ENCODE data around the gene ATF6. TPM values are rescaled to one million over a fixed set of nuclear protein-coding genes. Genes with fewer than 3 reads are reported as not detected.

ATF6 gene
- total RNA-seq, 2 donors from 2014 or later: 14.4 to 19.8 TPM

DNA sequence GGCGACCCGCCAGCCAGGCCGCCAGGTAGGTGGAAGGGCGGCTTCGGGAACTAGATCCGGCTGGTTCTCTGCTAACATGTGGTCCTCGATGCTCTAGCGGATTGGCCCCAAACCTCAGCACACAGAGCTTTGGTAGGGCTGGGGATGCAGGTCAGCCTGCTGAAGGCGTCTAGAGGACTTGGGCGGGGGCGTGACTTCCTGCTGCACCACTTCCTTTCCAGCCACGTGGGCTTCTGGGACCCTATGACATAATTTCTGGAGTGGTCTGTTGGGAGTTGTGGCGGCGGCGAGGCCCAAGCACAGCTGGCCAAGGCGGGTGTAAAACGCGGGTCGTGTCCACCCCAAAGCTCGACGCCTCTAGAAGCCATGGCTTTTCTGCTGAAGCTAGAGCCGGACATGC is 124.5 kb downstream of the ATF6 start:
- H3K36me3 ChIP-seq (ENCODE audit: control insufficient read depth, insufficient read depth, low read length): no peaks in the 10 kb centered on the region
- no peaks in the 10 kb centered on the region for H3K9me3 ChIP-seq (ENCODE audit: control insufficient read depth, low read length)
- H3K36me3 Mint-ChIP-seq (ENCODE audit: low read depth): peaks cover 16% of the 10 kb centered on the region
- TF ChIP-seq, protein P1, sequence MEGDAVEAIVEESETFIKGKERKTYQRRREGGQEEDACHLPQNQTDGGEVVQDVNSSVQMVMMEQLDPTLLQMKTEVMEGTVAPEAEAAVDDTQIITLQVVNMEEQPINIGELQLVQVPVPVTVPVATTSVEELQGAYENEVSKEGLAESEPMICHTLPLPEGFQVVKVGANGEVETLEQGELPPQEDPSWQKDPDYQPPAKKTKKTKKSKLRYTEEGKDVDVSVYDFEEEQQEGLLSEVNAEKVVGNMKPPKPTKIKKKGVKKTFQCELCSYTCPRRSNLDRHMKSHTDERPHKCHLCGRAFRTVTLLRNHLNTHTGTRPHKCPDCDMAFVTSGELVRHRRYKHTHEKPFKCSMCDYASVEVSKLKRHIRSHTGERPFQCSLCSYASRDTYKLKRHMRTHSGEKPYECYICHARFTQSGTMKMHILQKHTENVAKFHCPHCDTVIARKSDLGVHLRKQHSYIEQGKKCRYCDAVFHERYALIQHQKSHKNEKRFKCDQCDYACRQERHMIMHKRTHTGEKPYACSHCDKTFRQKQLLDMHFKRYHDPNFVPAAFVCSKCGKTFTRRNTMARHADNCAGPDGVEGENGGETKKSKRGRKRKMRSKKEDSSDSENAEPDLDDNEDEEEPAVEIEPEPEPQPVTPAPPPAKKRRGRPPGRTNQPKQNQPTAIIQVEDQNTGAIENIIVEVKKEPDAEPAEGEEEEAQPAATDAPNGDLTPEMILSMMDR (conservative IDR thresholded peaks at IDR 0.05): no peak
- peak; percentile 48 for DNase-seq
- no peak overlapping the region for H3K4me3 Mint-ChIP-seq
- no peaks in the 10 kb centered on the region for H3K9me3 Mint-ChIP-seq
- H3K9ac ChIP-seq (ENCODE audit: extremely low read depth, low read length, poor library complexity, severe bottlenecking): no peak overlapping the region
- 96 to 100% methylated on average over 11 to 22 of the region's 22 CpGs for whole genome bisulfite sequencing, 2 experiments (ENCODE audit: insufficient coverage in 1 of 2, insufficient read length in 1 of 2)
- H3K4me3 ChIP-seq (ENCODE audit: low read length): no peak overlapping the region
- no peak overlapping the region for H3K27ac ChIP-seq (ENCODE audit: low read depth, low read length)
- no peaks in the 10 kb centered on the region for H3K27me3 ChIP-seq (ENCODE audit: control insufficient read depth, insufficient read depth, low read length, poor library complexity, severe bottlenecking)
- H3K4me1 Mint-ChIP-seq: no peaks in the 10 kb centered on the region
- no peak overlapping the region for H3K27ac Mint-ChIP-seq
- no peaks in the 10 kb centered on the region for H3K4me1 ChIP-seq (ENCODE audit: control insufficient read depth, insufficient read depth, low read length)
- no peaks in the 10 kb centered on the region for H3K27me3 Mint-ChIP-seq (ENCODE audit: insufficient read depth)

DNA sequence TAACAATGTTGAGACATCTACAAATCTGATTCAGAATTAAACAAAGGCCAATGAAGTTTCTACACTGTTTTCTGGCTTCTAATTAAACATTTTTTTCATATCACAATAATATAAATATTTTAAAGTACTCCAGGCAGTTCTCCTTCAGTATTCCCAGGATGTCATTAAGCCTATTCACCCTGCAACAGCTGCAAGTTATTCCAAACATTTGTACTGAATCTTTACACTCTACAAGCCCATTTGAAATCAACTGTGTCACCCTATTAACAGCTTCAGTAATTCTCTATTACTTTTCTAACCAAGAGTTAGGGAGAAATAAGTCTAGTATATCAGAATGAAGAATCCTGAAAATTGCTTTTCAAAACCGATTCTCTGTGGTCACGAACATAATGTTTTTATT is 133.0 kb downstream of the ATF6 start:
- no peak overlapping the region for H3K27ac Mint-ChIP-seq
- Histone ChIP-seq H3K4me1 (ENCODE audit: control insufficient read depth, insufficient read depth, low read length) (no peaks in the 10 kb centered on the region), H3K9ac (ENCODE audit: extremely low read depth, low read length, poor library complexity, severe bottlenecking) (no peak overlapping the region), H3K27me3 (ENCODE audit: control insufficient read depth, insufficient read depth, low read length, poor library complexity, severe bottlenecking) (no peaks in the 10 kb centered on the region), H3K27ac (ENCODE audit: low read depth, low read length) (no peak overlapping the region), H3K4me3 (ENCODE audit: low read length) (no peak overlapping the region), H3K9me3 (ENCODE audit: control insufficient read depth, low read length) (no peaks in the 10 kb centered on the region), H3K36me3 (ENCODE audit: control insufficient read depth, insufficient read depth, low read length) (no peaks in the 10 kb centered on the region)
- TF ChIP-seq, protein P1 (conservative IDR thresholded peaks at IDR 0.05): no peak
- no peaks in the 10 kb centered on the region for H3K9me3 Mint-ChIP-seq
- no peaks in the 10 kb centered on the region for H3K36me3 Mint-ChIP-seq (ENCODE audit: low read depth)
- DNase-seq: no peak
- 100% methylated on average over 2 of the region's 2 CpGs; no CpG with 5 or more reads in 1 of the 2 experiments for WGBS, 2 experiments (ENCODE audit: insufficient coverage in 1 of 2, insufficient read length in 1 of 2)
- peaks cover 2% of the 10 kb centered on the region for H3K4me1 Mint-ChIP-seq
- no peak overlapping the region for H3K4me3 Mint-ChIP-seq
- H3K27me3 Mint-ChIP-seq (ENCODE audit: insufficient read depth): no peaks in the 10 kb centered on the region

DNA sequence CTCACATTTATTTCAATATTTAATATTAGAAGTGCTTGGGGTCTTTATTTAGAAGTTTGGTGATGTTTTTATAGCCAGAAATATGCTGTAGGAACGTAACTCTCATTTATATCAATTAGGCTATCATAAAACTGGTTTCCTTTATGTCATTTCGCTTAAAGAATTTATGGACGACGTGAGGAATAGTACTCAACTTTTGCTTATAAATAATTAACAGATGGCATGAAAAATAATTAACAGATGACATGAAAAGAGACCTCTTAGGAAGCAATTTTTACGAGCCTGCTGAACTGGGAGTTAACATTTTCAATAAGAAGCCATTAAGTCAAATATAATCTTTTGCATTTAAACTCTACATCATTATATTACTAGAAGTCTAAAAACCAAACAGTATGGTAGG is 134.0 kb downstream of the ATF6 start:
- Mint-ChIP-seq H3K4me1 (peaks cover 2% of the 10 kb centered on the region), H3K4me3 (no peak overlapping the region), H3K9me3 (no peaks in the 10 kb centered on the region), H3K36me3 (ENCODE audit: low read depth) (no peaks in the 10 kb centered on the region), H3K27ac (no peak overlapping the region), H3K27me3 (ENCODE audit: insufficient read depth) (no peaks in the 10 kb centered on the region)
- TF ChIP-seq, protein P1 (conservative IDR thresholded peaks at IDR 0.05): no peak
- Histone ChIP-seq H3K9me3 (ENCODE audit: control insufficient read depth, low read length) (no peaks in the 10 kb centered on the region), H3K4me1 (ENCODE audit: control insufficient read depth, insufficient read depth, low read length) (no peaks in the 10 kb centered on the region), H3K27ac (ENCODE audit: low read depth, low read length) (no peak overlapping the region), H3K4me3 (ENCODE audit: low read length) (no peak overlapping the region), H3K27me3 (ENCODE audit: control insufficient read depth, insufficient read depth, low read length, poor library complexity, severe bottlenecking) (no peaks in the 10 kb centered on the region), H3K9ac (ENCODE audit: extremely low read depth, low read length, poor library complexity, severe bottlenecking) (no peak overlapping the region), H3K36me3 (ENCODE audit: control insufficient read depth, insufficient read depth, low read length) (no peaks in the 10 kb centered on the region)
- 92% methylated on average over 5 of the region's 5 CpGs; no CpG with 5 or more reads in 1 of the 2 experiments for WGBS, 2 experiments (ENCODE audit: insufficient coverage in 1 of 2, insufficient read length in 1 of 2)
- DNase-seq: no peak
